Liver (tissue), 3 donors: Measurements from ENCODE around the gene CDK5RAP3.

Source experiments
- CTCF ChIP-seq: fragments of 150-350 bp; IDR thresholded peaks from 2 replicates; pipeline ENCODE4 v1.5.1; 2017; ENCODE audit warnings: improper control_type of control experiment, low read depth, low read length; ENCODE audit not compliant: missing input control
- JUND ChIP-seq, 2 donors: IDR thresholded peaks; 2 replicates each; pipeline ENCODE4 v1.6.1; 2016; ENCODE audit warnings: antibody characterized with exemption in 2 of 2
- REST ChIP-seq: IDR thresholded peaks from 2 replicates; pipeline ENCODE4 v1.6.1; 2016; ENCODE audit warnings: antibody characterized with exemption, mild to moderate bottlenecking
- donor health status: healthy.
- donor health status: healthy.

- TF ChIP-seq JUND (IDR thresholded peaks at IDR 0.05) (no peak), CTCF (no peak), REST (no peak)
Measured at GRCh38 chr17:47975189-47975822, 4.4 kb downstream of the CDK5RAP3 start.
